ENCODE data around the gene RRP7A.
"Not testable (repeated sequence)": the region's sequence is repeated elsewhere in the genome, so short reads cannot be mapped to it uniquely, and the experiment has no call there.

RRP7A gene

DNA sequence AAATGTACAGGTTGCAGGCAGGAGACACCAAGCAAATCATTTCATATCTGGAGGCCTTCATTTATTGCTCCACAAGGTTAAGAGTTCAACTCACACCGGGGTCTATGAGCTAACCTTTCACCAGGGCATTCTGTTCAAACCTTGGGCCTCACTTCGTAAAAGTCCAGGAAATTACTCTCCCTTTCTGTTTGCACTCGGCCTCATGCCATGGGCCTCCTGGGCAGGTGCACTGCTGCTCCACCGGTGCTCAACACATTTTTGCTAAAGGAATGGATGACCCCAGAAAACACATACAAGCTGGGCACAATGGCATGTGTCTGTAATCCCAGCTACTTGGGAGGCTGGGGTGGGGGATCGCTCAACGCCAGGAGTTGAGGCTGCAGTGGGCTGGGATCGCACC lies 16.6 kb upstream of the RRP7A start:
- no peak for DNase-seq (ENCODE audit: low spot score)

- DNase-seq (ENCODE audit: low spot score), result not testable (repeated sequence)
These were observed 15.6 kb upstream of the RRP7A start for GRCh38 chr22:42535082-42535731.

DNA sequence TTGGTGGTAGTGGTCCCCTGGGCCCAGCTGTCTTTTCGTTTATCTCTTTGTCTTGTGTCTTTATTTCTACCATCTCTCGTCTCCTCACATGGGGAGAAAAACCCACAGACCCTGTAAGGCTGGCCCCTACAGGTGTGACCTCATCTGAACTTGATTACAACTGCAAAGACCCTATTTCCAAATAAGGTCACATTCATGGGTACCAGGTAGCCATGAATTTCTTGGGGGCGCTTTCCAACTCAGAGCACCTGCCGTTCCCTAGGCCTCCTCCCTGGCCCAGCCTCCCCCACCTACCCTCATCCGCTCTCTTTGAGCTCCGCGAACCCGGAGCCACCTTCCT lies 14.0 kb upstream of the RRP7A start:
- no peak for DNase-seq (ENCODE audit: low spot score)

- DNase-seq (ENCODE audit: low spot score), result not testable (repeated sequence)
These were observed 11.9 kb upstream of the RRP7A start for GRCh38 chr22:42531401-42532084.

- not testable (repeated sequence) for DNase-seq (ENCODE audit: low spot score)
These were observed 9.8 kb upstream of the RRP7A start for GRCh38 chr22:42529435-42529834.

GRCh38 chr22:42528591-42529307 lies 9.2 kb upstream of the RRP7A start:
- no peak for DNase-seq (ENCODE audit: low spot score)

GRCh38 chr22:42522546-42522945 lies 3.0 kb upstream of the RRP7A start:
- DNase-seq (ENCODE audit: low spot score), result no peak

- no peak for DNase-seq (ENCODE audit: low spot score)
These were observed 1.6 kb upstream of the RRP7A start for GRCh38 chr22:42521228-42521546.

DNA sequence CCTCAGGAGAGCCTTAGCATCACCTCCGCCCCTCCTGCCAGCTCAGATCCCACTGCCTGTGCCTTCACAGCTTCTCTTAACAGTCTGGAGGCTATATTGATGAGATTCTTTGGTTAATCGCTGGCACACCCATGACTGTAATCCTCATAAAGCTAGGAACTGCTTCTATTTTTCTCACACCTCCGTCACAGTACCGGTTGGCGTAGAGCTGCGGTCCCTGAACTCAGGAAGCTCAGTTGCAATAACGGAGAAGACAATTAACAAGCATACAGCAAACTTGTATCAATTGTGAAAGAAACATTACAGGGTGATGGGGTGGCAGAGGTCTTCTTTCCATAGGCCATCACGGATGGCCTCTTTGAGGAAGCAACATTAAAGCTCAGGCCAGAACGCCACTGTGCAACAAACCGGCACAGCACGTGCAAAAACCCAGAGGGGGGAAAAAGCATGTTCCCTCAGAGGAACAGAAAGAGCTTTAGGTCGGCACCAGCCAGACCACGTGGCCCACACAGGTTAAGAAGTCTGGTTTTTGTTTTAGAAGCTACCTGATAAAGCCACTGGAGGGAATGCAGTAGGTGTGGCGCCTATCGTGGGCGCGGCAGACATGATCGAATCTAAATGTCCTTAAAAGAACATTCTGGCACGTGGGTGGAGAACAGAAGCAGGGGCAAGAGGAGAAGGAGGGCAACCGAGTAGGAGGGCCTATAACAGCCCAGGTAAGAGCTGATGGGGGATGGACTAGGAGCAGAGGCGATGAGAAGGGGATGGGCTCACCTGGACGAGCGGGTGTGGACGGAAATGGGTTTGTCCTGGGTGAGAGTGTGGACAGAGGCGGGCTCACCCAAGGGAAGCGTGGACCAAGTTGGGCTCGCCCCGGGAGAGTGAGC lies 715 bp downstream of the RRP7A start:
- not testable (repeated sequence) for DNase-seq (ENCODE audit: low spot score)

DNA sequence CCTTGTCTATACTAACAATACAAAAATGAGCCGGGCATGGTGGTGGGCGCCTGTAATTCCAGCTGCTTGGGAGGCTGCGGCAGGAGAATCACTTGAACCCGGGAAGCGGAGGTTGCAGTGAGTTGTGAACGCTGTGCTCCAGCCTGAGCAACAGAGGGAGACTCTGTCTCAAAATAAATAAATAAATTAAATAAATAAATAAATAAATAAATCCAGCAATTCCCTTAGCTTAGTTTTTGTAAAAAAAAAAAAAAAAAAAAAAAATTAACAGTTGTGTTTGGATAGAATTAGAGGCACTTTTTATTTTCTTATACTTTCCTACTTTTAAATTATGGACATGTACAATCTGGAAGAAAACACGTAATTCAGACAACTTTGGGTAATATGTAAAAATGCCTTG lies 2.5 kb downstream of the RRP7A start:
- DNase-seq (ENCODE audit: low spot score), result not testable (repeated sequence)

DNA sequence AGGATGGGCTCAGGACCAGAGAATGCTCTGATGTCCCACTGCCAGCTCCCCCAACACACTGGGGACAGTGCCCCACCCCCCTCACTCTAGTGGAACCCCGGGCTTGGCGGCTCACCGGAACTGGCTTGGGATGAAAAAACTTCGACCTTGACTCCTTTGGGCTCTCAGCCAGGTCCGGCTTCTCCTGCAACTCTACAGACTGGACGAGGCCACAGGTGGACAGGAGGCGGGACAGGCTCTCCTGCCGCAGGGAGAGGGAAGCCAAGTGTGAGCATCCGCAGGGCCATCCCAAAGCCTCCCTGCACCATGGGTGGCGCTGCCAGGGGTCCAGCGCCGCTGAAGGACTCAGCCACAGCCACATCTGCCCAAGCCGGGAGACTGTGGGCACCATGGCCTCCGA lies 3.7 kb downstream of the RRP7A start:
- DNase-seq (ENCODE audit: low spot score), result no peak

DNA sequence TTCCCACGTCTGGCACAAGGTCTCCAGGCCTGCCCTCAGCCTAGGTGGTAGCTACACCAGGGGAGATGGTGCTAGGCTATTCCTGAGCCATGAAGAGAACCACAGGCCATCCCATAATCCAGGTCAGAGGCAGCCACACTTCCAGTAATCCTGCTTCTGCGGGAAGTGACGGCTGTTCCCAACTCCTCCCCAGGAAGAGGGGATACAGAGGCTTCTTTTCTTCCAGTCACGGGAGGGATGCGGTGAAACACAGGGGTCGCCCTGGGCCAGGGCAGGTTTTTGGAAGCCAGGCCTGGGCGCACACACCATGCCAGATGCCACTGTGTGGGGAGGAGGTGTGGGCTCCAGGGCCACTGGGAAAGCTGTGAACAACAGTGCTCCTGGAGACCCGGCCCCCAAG lies 4.3 kb downstream of the RRP7A start:
- DNase-seq (ENCODE audit: low spot score), result not testable (repeated sequence)

- not testable (repeated sequence) for DNase-seq (ENCODE audit: low spot score)
These were observed 5.3 kb downstream of the RRP7A start for GRCh38 chr22:42514331-42514730.

DNA sequence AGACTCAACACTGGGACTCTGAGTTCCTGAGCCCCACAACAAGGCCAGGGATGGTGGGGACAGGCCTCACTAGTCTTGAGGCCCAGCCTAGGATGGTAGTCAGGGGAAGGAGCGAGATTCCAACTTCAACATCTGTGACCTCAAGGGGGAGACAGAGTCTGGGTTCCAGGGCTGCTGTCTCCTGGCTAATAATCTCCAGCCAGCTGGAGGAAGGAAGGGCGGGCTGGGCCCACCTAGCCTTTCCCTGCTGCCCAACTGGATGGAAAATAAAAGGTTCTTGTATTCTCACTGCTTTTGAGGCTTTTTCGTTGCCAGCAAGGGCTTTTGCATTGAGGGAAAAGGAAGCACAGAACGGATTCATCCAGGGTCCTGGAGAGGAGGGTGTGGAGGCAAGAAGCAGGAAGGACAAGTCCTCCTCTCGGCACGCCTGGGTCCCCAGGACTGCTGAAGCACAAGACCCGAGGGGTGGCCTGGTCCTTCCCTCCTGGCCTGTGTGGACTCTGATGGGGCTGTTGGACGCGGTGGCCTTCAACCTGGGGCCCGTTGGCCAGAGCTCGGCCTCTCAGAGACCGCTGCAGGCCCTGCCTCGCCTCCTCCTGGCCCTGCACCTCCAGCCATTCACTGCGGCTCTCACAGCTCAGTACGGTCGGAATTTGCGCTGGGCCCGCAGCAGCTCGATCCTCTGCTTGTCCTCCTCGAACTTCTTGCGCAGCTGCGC lies 7.2 kb downstream of the RRP7A start:
- DNase-seq (ENCODE audit: low spot score), result peak; percentile 43

GRCh38 chr22:42511401-42511891 lies 8.2 kb downstream of the RRP7A start:
- DNase-seq (ENCODE audit: low spot score), result no peak

- DNase-seq (ENCODE audit: low spot score), result no peak
These were observed 10.0 kb downstream of the RRP7A start for GRCh38 chr22:42509548-42509947.

DNA sequence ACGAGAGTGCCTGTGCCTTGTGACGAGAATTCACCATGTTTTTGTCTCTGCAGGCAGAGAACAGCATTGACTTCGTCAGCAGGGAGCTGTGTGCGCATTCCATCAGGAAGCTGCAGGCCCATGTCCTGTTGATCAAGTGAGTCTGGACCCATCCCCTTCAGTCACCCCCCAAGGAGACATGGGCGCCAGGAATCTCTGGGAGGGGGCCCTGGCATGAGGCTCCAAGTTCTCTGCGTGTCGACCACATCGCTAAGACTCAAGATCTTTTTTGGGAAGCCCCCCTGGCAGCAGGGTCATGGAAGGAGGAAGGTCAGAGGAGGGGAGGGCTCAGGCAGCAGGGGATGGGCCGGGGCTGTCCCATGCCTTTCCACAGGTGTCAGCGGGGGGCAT lies 10.6 kb downstream of the RRP7A start:
- not testable (repeated sequence) for DNase-seq (ENCODE audit: low spot score)

DNA sequence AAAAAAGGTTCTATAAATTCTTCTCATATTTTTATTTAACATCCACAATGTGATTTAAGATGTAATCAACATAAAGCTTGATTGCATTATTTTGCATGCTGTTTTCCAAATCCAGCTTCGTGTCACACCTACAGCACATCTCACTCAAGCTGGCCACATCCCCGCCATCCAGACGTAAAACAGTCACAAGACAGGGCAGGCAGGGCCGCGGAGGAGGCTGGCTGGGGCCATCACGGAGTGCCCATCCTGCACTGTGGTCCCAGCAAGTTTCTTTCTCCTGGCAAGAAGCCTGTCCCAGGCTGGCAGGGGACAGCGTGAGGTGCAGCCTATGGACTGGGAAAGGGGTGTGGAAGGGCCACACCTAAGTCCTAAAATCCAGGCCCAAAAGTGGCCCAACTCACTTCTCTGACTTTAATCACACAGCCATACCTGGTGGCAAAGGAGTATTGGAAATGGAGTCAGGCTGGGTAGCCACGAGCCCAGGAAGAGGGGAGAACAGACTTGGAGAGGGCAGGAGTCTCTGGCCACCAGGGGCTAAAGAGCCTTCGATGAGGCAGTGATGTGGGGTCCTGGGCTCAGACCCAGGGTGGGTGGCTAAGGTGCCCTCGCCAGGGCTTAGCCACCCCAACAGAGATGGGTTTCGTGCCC lies 11.1 kb downstream of the RRP7A start:
- not testable (repeated sequence) for DNase-seq (ENCODE audit: low spot score)

DNA sequence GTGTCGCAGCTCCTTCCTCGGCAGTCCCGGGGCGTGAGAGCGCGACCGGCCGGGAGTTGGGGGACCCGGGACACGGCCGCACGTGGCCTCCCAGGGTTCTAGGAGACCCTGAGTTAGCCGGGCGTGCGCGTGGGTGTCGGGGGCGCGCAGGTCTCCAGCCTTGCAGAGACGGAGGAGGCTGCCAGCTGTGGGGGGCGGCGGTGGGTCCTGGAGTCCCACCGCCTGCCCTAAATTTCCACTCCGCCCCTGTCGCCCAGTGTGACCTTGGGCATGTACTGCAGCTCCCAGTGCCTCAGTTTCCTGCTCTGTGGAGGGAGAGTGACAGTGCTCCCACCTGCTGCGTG lies 18.8 kb downstream of the RRP7A start:
- DNase-seq (ENCODE audit: low spot score), result no peak

DNA sequence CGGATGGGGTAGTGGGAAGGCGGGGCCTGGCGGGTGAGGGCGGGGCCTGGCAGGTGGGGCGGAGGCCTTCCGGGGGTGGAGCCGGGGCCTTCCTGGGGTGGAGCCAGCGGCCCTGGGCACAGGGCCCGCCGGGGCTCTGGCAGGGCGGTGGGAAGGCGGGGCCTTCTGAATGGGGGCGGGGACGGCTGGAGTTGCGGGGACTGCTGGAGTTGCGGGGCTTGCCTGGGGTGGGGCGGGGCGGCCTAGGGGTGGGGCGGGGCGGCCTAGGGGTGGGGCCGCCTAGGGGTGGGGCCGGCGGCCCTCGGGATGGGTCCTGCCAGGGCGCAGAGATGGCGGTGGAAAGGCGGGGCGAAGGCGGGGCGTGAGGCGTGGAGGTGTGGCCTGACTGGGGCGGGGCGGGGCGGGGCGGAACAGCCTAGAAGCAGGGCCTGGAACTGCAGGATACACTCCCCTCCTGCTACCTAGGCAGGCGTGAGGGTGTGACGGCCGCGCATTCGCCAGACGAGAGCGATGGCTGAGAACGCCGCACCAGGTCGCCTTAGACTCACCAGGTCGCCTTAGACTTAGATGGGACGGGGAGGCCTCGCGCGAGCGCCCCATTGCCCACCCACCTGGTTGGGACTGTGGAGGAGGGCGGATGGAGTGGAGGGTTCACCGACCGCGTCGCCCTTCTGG lies 19.3 kb downstream of the RRP7A start:
- DNase-seq (ENCODE audit: low spot score), result no peak

GRCh38 chr22:42499773-42500160 lies 19.8 kb downstream of the RRP7A start:
- DNase-seq (ENCODE audit: low spot score), result not testable (repeated sequence)

Data from HuH-7 (cell line).